CD4-positive, alpha-beta memory T cell (primary cell): ENCODE data around the gene CFAP54. TPM values are rescaled to one million over a fixed set of nuclear protein-coding genes. Genes with fewer than 3 reads are reported as not detected.

ENCODE experiments used
- CTCF ChIA-PET: fragments of 350-600 bp; sonication (Branson Sonifier 250); formaldehyde crosslinking; loops from one replicate; lab custom pipeline; 2021; ENCODE audit warnings: inconsistent platforms; ENCODE audit not compliant: partially characterized antibody; lab: Charles Lee
- POLR2A ChIA-PET: fragments of 350-600 bp; sonication (Branson Sonifier 250); formaldehyde crosslinking; loops from one replicate; lab custom pipeline; 2021; ENCODE audit not compliant: partially characterized antibody; lab: Charles Lee
- DNase-seq, 5 donors: peaks; one replicate each; pipeline versions ENCODE4 v3.0.0 to v3.0.0-alpha.2; 2020 to 2022; ENCODE audit warnings: mixed read lengths in 1 of 5
- H3K27ac ChIP-seq: one replicate; pipeline ENCODE4 v1.7.0; 2013; ENCODE audit warnings: low read depth, low read length
- H3K27me3 ChIP-seq: 2 replicates; pipeline ENCODE4 v1.7.0; 2013; ENCODE audit warnings: mild to moderate bottlenecking, low read length, moderate library complexity; ENCODE audit not compliant: insufficient read depth
- H3K36me3 ChIP-seq: 2 replicates; pipeline ENCODE4 v1.7.0; 2013; ENCODE audit warnings: mild to moderate bottlenecking, low read length, moderate library complexity; ENCODE audit not compliant: insufficient read depth
- H3K4me1 ChIP-seq: 2 replicates; pipeline ENCODE4 v1.7.0; 2013; ENCODE audit warnings: mild to moderate bottlenecking, low read length, moderate library complexity; ENCODE audit not compliant: insufficient read depth
- H3K4me3 ChIP-seq, 2 donors: one replicate each; pipeline ENCODE4 v1.7.0; 2013; ENCODE audit warnings: low read length in 2 of 2, mild to moderate bottlenecking in 1 of 2
- H3K9me3 ChIP-seq, 2 donors: one replicate each; pipeline ENCODE4 v1.7.0; 2013; ENCODE audit warnings: low read length in 2 of 2, control low read depth in 1 of 2; ENCODE audit not compliant: control insufficient read depth in 1 of 2
- H3K27ac Mint-ChIP-seq, 7 donors: one replicate each; pipeline ENCODE4 v1.8.0; 2020 to 2021; ENCODE audit warnings: mixed read lengths in 7 of 7, mild to moderate bottlenecking in 6 of 7, inconsistent platforms in 3 of 7, moderate library complexity in 3 of 7
- H3K27me3 Mint-ChIP-seq, 2 donors: one replicate each; pipeline ENCODE4 v1.8.0; 2020 to 2021; ENCODE audit warnings: mixed read lengths in 2 of 2
- H3K36me3 Mint-ChIP-seq, 2 donors: one replicate each; pipeline ENCODE4 v1.8.0; 2020 to 2021; ENCODE audit warnings: mixed read lengths in 2 of 2, inconsistent platforms in 1 of 2, mild to moderate bottlenecking in 1 of 2
- H3K4me1 Mint-ChIP-seq, 4 donors: one replicate each; pipeline ENCODE4 v1.8.0; 2020 to 2021; ENCODE audit warnings: mixed read lengths in 4 of 4, mild to moderate bottlenecking in 1 of 4
- H3K4me3 Mint-ChIP-seq, 8 donors: one replicate each; pipeline ENCODE4 v1.8.0; 2020 to 2021; ENCODE audit warnings: mixed read lengths in 8 of 8, mild to moderate bottlenecking in 7 of 8, moderate library complexity in 6 of 8, inconsistent platforms in 3 of 8
- H3K9me3 Mint-ChIP-seq, 8 donors: one replicate each; pipeline ENCODE4 v1.8.0; 2020 to 2021; ENCODE audit warnings: mixed read lengths in 8 of 8, mild to moderate bottlenecking in 5 of 8, inconsistent platforms in 3 of 8, moderate library complexity in 1 of 8
- intact Hi-C: fragments of 100-400 bp; cut with micrococcal nuclease; formaldehyde crosslinking; loops from one replicate; pipeline ENCODE4 v1.15.1; 2023
- polyA plus RNA-seq, 2 donors: library from polyadenylated mRNA; unstranded; fragments of 300-500 nt; fragmentation: Illumina TruSeq; gene quantifications; one replicate each; pipeline ENCODE4 v1.2.3, GENCODE V29; 2021
- total RNA-seq, 2 experiments: library from RNA; stranded (reverse); gene quantifications; one replicate each; pipeline ENCODE4 v1.2.3, GENCODE V29; 2021

Gene CFAP54
- total and polyA plus RNA-seq, 4 experiments from 2014 or later, result 0.37 to 1.1 (median 0.69) TPM

DNA sequence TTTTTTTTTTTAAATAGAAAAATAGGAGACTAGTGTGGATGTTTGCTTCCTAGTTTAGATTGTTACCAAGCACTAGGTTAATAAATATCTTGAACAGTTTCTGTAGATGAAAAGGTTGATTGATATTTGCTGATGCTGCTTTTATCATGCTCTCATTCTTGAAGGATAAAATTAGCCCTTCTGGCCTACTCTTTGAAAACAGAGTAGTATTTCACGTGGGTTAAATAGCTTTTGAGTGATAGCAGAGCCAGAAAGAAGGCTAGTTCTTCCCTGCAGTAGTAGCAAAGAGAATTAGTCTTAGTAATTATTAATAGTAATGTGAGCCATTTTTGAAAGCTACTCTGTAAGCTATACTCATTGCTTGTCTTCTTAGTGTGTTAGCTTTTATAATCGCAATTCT, 422.9 kb downstream of the CFAP54 start:
- Mint-ChIP-seq H3K4me1 (peaks cover 45 to 62% (median 53%) of the 10 kb centered on the region in 4 donors), H3K27me3 (no peaks in the 10 kb centered on the region), H3K27ac (no peak overlapping the region), H3K9me3 (peaks cover 0 to 3% (median 0%) of the 10 kb centered on the region in 8 donors), H3K4me3 (no peak overlapping the region), H3K36me3 (peaks cover 18 to 28% of the 10 kb centered on the region in 2 donors)
- no peak for DNase-seq
- no peaks in the 10 kb centered on the region for H3K27me3 ChIP-seq
- H3K27ac ChIP-seq, result no peak overlapping the region
- peaks cover 41% of the 10 kb centered on the region for H3K4me1 ChIP-seq
- ChIA-PET POLR2A (no interaction called here), CTCF (no interaction called here)
- H3K36me3 ChIP-seq, result no peaks in the 10 kb centered on the region
- no peak overlapping the region for H3K4me3 ChIP-seq
- intact Hi-C loops, result no loop called here
- no peaks in the 10 kb centered on the region for H3K9me3 ChIP-seq

DNA sequence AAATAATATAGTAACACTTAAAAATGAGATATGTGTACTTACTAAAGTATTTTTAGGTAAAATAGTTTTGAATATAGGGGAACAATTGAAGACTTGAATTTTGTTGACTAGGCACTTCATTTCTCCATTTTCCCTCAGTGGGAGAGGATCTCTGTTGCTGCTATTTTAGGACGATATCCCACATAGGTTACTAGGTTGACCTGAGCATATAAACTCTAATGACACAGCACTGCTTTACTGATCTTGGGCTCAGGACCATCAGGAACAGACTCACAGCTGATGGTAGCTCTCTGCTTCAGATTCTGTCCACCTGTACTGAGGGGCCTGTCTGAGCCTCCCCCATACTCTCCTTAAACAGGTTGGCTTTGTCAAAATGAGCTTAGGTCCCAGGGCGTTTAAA, 423.6 kb downstream of the CFAP54 start:
- CTCF ChIA-PET, result interaction anchor here (1.5 kb wide), 1 partner anchor 13 kb away, joined by 4 read pairs; no protein-coding TSS in a partner anchor
- DNase-seq, result no peak
- Histone ChIP-seq H3K27me3 (no peaks in the 10 kb centered on the region), H3K4me3 (no peak overlapping the region), H3K9me3 (no peaks in the 10 kb centered on the region), H3K36me3 (no peaks in the 10 kb centered on the region), H3K27ac (no peak overlapping the region), H3K4me1 (peaks cover 38% of the 10 kb centered on the region)
- Mint-ChIP-seq H3K4me1 (peaks cover 43 to 56% (median 48%) of the 10 kb centered on the region in 4 donors), H3K9me3 (peaks cover 0 to 3% (median 0%) of the 10 kb centered on the region in 8 donors), H3K4me3 (peak overlapping the region in 1 of 8 donors; percentile 7), H3K36me3 (peaks cover 18 to 22% of the 10 kb centered on the region in 2 donors), H3K27me3 (no peaks in the 10 kb centered on the region), H3K27ac (no peak overlapping the region)
- POLR2A ChIA-PET, result no interaction called here
- intact Hi-C loops, result no loop called here

DNA sequence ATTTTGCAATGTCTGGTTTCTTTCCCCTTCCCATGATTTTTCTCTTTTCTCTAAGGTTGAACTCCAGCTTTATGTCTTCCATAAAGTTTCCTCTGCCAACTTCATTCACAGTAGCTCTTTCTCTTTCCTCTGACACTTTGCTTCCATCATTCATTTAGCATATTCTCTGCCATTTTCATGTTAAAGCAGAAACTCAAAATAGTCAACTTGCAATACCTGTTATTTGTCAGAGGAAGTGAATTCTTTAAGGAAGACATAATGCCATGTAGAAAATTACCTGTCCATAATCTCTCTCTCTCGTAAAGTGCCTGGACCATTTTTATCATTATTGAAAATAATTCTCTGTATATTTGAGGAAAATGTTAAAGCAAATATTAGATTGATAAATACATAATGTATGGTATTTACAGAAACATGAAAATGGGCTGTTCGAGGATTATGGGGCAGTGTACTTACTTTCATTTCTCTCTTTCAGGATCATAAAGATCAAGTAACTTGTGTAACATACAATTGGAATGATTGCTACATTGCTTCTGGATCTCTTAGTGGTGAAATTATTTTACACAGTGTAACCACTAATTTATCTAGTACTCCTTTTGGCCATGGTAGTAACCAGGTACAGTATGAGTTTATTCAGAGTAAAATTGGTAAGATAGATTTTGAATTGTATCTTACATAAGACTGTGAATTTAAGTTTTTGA, 430.3 kb downstream of the CFAP54 start:
- Histone ChIP-seq H3K4me3 (no peak overlapping the region), H3K27me3 (no peaks in the 10 kb centered on the region), H3K4me1 (no peaks in the 10 kb centered on the region), H3K36me3 (no peaks in the 10 kb centered on the region), H3K9me3 (no peaks in the 10 kb centered on the region), H3K27ac (no peak overlapping the region)
- Mint-ChIP-seq H3K4me1 (peaks cover 15 to 27% (median 18%) of the 10 kb centered on the region in 4 donors), H3K27ac (peak overlapping the region in 4 of 7 donors; percentile 1 to 89 (median 46)), H3K4me3 (peak overlapping the region in 1 of 8 donors; percentile 33), H3K36me3 (peaks cover 40% of the 10 kb centered on the region in 2 donors), H3K9me3 (peaks cover 0 to 6% (median 0%) of the 10 kb centered on the region in 8 donors), H3K27me3 (no peaks in the 10 kb centered on the region)
- ChIA-PET POLR2A (no interaction called here), CTCF (no interaction called here)
- no peak for DNase-seq
- intact Hi-C loops, result no loop called here

Other genes starting within 250 kb of the CFAP54 start
- 10 to 100 TPM; 66.9 to 67.4 TPM for gene CDK17, start 89.1 kb upstream of the CFAP54 start, total RNA-seq
- gene CDK17, start 89.1 kb upstream of the CFAP54 start, polyA plus RNA-seq, result 10 to 100 TPM; 30.5 to 31.5 TPM